Body of pancreas (tissue), 4 donors: ENCODE measurements around the gene SFN. TPM values are rescaled to one million over a fixed set of nuclear protein-coding genes. Genes with fewer than 3 reads are reported as not detected.

Experiments
- ATAC-seq: fragments of 150-250 bp; one replicate; pipeline ENCODE4 v1.9.1; 2016
- DNase-seq, 4 donors: peaks; one replicate each; pipeline ENCODE4 v3.0.0-alpha.2; 2019
- H3K27ac ChIP-seq, 4 donors: fragments of 200-600 bp; sonication (generic); 1 replicate in 3 of 4; 2 replicates in 1 of 4; pipeline versions ENCODE4 v1.5.1 to v1.6.1; 2016 to 2019; ENCODE audit warnings: mild to moderate bottlenecking in 1 of 4, mixed read lengths in 1 of 4, moderate library complexity in 1 of 4
- H3K27me3 ChIP-seq, 2 donors: fragments of 200-600 bp; sonication (generic); one replicate each; pipeline ENCODE4 v1.6.0; 2016; ENCODE audit warnings: mild to moderate bottlenecking in 1 of 2
- H3K36me3 ChIP-seq, 2 donors: fragments of 200-600 bp; sonication (generic); replicated peaks in 1 of 2; 2 replicates each; pipeline ENCODE4 v1.5.1; 2016; ENCODE audit warnings: low read depth in 2 of 2; ENCODE audit not compliant: insufficient read depth in 1 of 2
- H3K4me1 ChIP-seq: fragments of 200-600 bp; sonication (generic); one replicate; pipeline ENCODE4 v1.6.0; 2016
- H3K4me3 ChIP-seq, 2 donors: fragments of 200-600 bp; sonication (generic); 1 replicate in 1 of 2; 2 replicates in 1 of 2; pipeline ENCODE4 v1.5.1; 2016 to 2019
- H3K9me3 ChIP-seq, 3 donors: fragments of 200-600 bp; sonication (generic); 1 replicate in 2 of 3; 2 replicates in 1 of 3; pipeline ENCODE4 v1.5.1; 2016
- POLR2A ChIP-seq, 3 donors: fragments of 450-650 bp; IDR thresholded peaks; one replicate each; pipeline ENCODE4 v1.6.1; 2016; ENCODE audit warnings: antibody characterized with exemption in 3 of 3, mild to moderate bottlenecking in 2 of 3
- WGBS, 2 donors: methylation state at CpG; one replicate each; pipeline ENCODE4 v1.1.5; 2017; 5-methylcytosine and 5-hydroxymethylcytosine counted together
- intact Hi-C: fragments of 100-400 bp; cut with DNase I; formaldehyde crosslinking; loops from one replicate; pipeline ENCODE4 v1.15.1; 2023
- total RNA-seq, 2 donors: library from RNA; depleted of rRNA; stranded (reverse); fragments of >200 nt; gene quantifications; one replicate each; pipeline ENCODE4 v1.1.0, GENCODE V29; 2016
- TF ChIP-seq, protein P1 (sequence below), 7 experiments: fragments of 450-650 bp in 4 of 7; fragments of 200-600 bp in 3 of 7; sonication (generic) in 3 of 7; IDR thresholded peaks; one replicate each; pipeline ENCODE4 v1.5.1; 2016 to 2019; ENCODE audit warnings: antibody characterized with exemption in 7 of 7

Gene SFN
- total RNA-seq, 2 donors from 2014 or later: 0.66 to 1.6 TPM

- H3K27ac ChIP-seq: no peak overlapping the region
- no peak for TF ChIP-seq POLR2A (IDR thresholded peaks at IDR 0.05)
- TF ChIP-seq, protein P1, sequence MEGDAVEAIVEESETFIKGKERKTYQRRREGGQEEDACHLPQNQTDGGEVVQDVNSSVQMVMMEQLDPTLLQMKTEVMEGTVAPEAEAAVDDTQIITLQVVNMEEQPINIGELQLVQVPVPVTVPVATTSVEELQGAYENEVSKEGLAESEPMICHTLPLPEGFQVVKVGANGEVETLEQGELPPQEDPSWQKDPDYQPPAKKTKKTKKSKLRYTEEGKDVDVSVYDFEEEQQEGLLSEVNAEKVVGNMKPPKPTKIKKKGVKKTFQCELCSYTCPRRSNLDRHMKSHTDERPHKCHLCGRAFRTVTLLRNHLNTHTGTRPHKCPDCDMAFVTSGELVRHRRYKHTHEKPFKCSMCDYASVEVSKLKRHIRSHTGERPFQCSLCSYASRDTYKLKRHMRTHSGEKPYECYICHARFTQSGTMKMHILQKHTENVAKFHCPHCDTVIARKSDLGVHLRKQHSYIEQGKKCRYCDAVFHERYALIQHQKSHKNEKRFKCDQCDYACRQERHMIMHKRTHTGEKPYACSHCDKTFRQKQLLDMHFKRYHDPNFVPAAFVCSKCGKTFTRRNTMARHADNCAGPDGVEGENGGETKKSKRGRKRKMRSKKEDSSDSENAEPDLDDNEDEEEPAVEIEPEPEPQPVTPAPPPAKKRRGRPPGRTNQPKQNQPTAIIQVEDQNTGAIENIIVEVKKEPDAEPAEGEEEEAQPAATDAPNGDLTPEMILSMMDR (IDR thresholded peaks at IDR 0.05): no peak
- no peaks in the 10 kb centered on the region for H3K4me1 ChIP-seq
- no peaks in the 10 kb centered on the region for H3K27me3 ChIP-seq
- H3K9me3 ChIP-seq: no peaks in the 10 kb centered on the region
- intact Hi-C loops: no loop called here
- ATAC-seq: no peak
- peaks cover 0 to 6% of the 10 kb centered on the region in 2 donors for H3K36me3 ChIP-seq
- no peak overlapping the region for H3K4me3 ChIP-seq
- DNase-seq: no peak
- WGBS, 2 donors: 82 to 87% methylated on average over 8 to 10 of the region's 10 CpGs
Measured at GRCh38 chr1:26848499-26848898, 14.4 kb upstream of the SFN start.

- no peak for TF ChIP-seq POLR2A (IDR thresholded peaks at IDR 0.05)
- TF ChIP-seq, protein P1 (IDR thresholded peaks at IDR 0.05): peak in 1 of 7 experiments; percentile 3
- Histone ChIP-seq H3K27ac (no peak overlapping the region), H3K4me3 (no peak overlapping the region), H3K36me3 (peaks cover 0 to 6% of the 10 kb centered on the region in 2 donors), H3K4me1 (no peaks in the 10 kb centered on the region), H3K27me3 (no peaks in the 10 kb centered on the region), H3K9me3 (no peaks in the 10 kb centered on the region)
- peak; percentile 36 for ATAC-seq
- intact Hi-C loops: no loop called here
- WGBS, 2 donors: 51 to 61% methylated on average over 6 to 10 of the region's 10 CpGs
- peak; percentile 31 to 79 (median 40) for DNase-seq
Measured at GRCh38 chr1:26848941-26849774, 13.8 kb upstream of the SFN start.

DNA sequence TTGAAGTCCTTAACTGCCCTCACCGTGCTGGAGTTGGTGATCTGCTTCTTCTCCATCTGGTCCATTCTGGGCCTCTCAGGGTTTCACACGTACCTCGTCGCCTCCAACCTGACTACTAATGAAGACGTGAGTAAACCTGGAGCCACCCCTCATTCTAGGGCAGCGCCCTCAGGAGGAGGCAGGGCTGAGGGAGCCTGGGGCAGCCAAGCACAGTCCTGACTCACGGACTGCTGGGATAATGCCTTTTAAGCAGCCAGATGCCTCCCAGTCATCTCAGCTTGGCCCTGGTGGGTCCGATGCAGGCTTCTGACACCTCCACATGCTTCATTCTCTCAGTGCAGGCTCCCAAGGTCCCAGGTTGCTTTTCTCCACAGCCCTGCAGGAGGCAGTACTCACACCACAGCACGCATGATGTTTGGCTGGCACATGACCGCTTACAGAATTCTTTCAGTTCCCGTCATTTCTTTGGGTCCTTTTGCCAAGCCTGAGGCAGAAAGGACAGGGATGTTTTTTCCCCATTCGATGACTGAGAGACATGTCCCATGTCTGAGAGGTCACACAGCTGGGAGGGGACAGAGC, 11.8 kb upstream of the SFN start:
- ATAC-seq (no peak), DNase-seq (no peak)
- 83 to 88% methylated on average over 4 to 12 of the region's 12 CpGs for WGBS, 2 donors
- peaks cover 0 to 3% of the 10 kb centered on the region in 2 donors for H3K36me3 ChIP-seq
- H3K4me1 ChIP-seq: no peaks in the 10 kb centered on the region
- no peaks in the 10 kb centered on the region for H3K9me3 ChIP-seq
- no peaks in the 10 kb centered on the region for H3K27me3 ChIP-seq
- no peak overlapping the region for H3K4me3 ChIP-seq
- TF ChIP-seq, protein P1 (IDR thresholded peaks at IDR 0.05): no peak
- TF ChIP-seq POLR2A (IDR thresholded peaks at IDR 0.05): no peak
- no peak overlapping the region for H3K27ac ChIP-seq
- intact Hi-C loops: no loop called here

- 63 to 69% methylated on average over 9 of the region's 9 CpGs for WGBS, 2 donors
- no peaks in the 10 kb centered on the region for H3K9me3 ChIP-seq
- no peaks in the 10 kb centered on the region for H3K4me1 ChIP-seq
- no peaks in the 10 kb centered on the region for H3K27me3 ChIP-seq
- H3K27ac ChIP-seq: no peak overlapping the region
- TF ChIP-seq, protein P1 (IDR thresholded peaks at IDR 0.05): no peak
- no peak for TF ChIP-seq POLR2A (IDR thresholded peaks at IDR 0.05)
- peaks cover 0 to 3% of the 10 kb centered on the region in 2 donors for H3K36me3 ChIP-seq
- ATAC-seq (peak; percentile 21), DNase-seq (no peak)
- intact Hi-C loops: no loop called here
- no peak overlapping the region for H3K4me3 ChIP-seq
Measured at GRCh38 chr1:26852701-26853100, 10.2 kb upstream of the SFN start.
